GM12878 (cell line): ENCODE data around the gene CHCHD3. TPM values are rescaled to one million over a fixed set of nuclear protein-coding genes. Genes with fewer than 3 reads are reported as not detected.

ENCODE experiments used
- ATAC-seq: fragments of 200-7000 bp; cut with Tn5 transposase; 3 replicates; pipeline ENCODE4 v1.9.1; 2020; ENCODE audit warnings: mild to moderate bottlenecking, moderate library complexity
- BruUV-seq: library from RNA; stranded (reverse); fragments of 400-500 nt; replicated peaks from 2 replicates; lab custom pipeline; 2021; lab: Mats Ljungman, UMichigan
- CTCF ChIA-PET: fragments of 300-600 bp; sonication (Branson Sonifier 250); formaldehyde crosslinking; extraction: SDS; loops from one replicate; lab custom pipeline; 2021; ENCODE audit warnings: inconsistent platforms; lab: Yijun Ruan, JAX
- POLR2A ChIA-PET: fragments of 350-600 bp; formaldehyde crosslinking; extraction: SDS; loops from one replicate; lab custom pipeline; 2021; ENCODE audit warnings: inconsistent platforms; lab: Charles Lee
- RAD21 ChIA-PET: fragments of 300-600 bp; sonication (Branson Sonifier 250); formaldehyde crosslinking; loops from one replicate; lab custom pipeline; 2023; ENCODE audit warnings: antibody characterized with exemption; ENCODE audit not compliant: unreplicated experiment; lab: Charles Lee
- SMC1A ChIA-PET: fragments of 300-600 bp; sonication (Branson Sonifier 250); formaldehyde crosslinking; loops from one replicate; lab custom pipeline; 2023; ENCODE audit not compliant: unreplicated experiment, uncharacterized antibody; lab: Charles Lee
- DNase-seq: peaks from one replicate; pipeline ENCODE4 v3.0.0-alpha.2; 2011; ENCODE audit warnings: low read depth, low spot score
- FAIRE-seq: peaks from 3 replicates; lab custom pipeline; 2011; peaks lifted over from hg19 to GRCh38; lab: Jason Lieb, UNC
- H2AFZ ChIP-seq: 2 replicates; pipeline ENCODE4 v1.6.0; 2011; ENCODE audit warnings: low read depth, low read length, control low read depth; ENCODE audit not compliant: control insufficient read depth
- H3K27ac ChIP-seq: 2 replicates; pipeline ENCODE4 v1.5.1; 2011; ENCODE audit warnings: control low read depth; ENCODE audit not compliant: control insufficient read depth, insufficient read depth
- H3K27me3 ChIP-seq, 2 experiments: replicated peaks in 1 of 2; 2 replicates each; pipeline versions ENCODE4 v1.6.0 to v1.6.1; 2011; ENCODE audit warnings: low read length in 1 of 2; ENCODE audit not compliant: control insufficient read depth in 2 of 2, insufficient read depth in 2 of 2
- H3K36me3 ChIP-seq, 2 experiments: 2 replicates each; pipeline ENCODE4 v1.5.1; 2011; ENCODE audit warnings: low read length in 1 of 2; ENCODE audit not compliant: control insufficient read depth in 2 of 2, insufficient read depth in 2 of 2
- H3K4me1 ChIP-seq: 2 replicates; pipeline ENCODE4 v1.6.1; 2011; ENCODE audit warnings: mild to moderate bottlenecking, low read length, moderate library complexity, mixed read lengths; ENCODE audit not compliant: control insufficient read depth, insufficient read depth
- H3K4me2 ChIP-seq: 2 replicates; pipeline ENCODE4 v1.6.0; 2011; ENCODE audit warnings: control low read depth; ENCODE audit not compliant: control insufficient read depth, insufficient read depth
- H3K4me3 ChIP-seq: fragments of 200-600 bp; sonication (generic); 2 replicates; pipeline ENCODE4 v1.5.1; 2016
- H3K79me2 ChIP-seq: 2 replicates; pipeline ENCODE4 v1.6.0; 2011; ENCODE audit warnings: low read length; ENCODE audit not compliant: control insufficient read depth, insufficient read depth
- H3K9ac ChIP-seq: 2 replicates; pipeline ENCODE4 v1.8.0; 2011; ENCODE audit warnings: low read length, control low read depth, mixed read lengths; ENCODE audit not compliant: control insufficient read depth, insufficient read depth
- H3K9me3 ChIP-seq: replicated peaks from 3 replicates; pipeline ENCODE4 v1.5.1; 2011; ENCODE audit warnings: mild to moderate bottlenecking, low read length; ENCODE audit not compliant: control insufficient read depth, insufficient read depth
- H4K20me1 ChIP-seq: 2 replicates; pipeline ENCODE4 v1.6.0; 2011; ENCODE audit not compliant: control insufficient read depth, insufficient read depth
- CBX3 ChIP-seq: fragments of 200-600 bp; sonication (generic); IDR thresholded peaks from 2 replicates; pipeline ENCODE4 v1.6.1; 2016; ENCODE audit warnings: low read depth, borderline replicate concordance
- ETV6 ChIP-seq, 2 experiments: fragments of 450-650 bp in 1 of 2; IDR thresholded peaks in 1 of 2; conservative IDR thresholded peaks in 1 of 2; 2 replicates each; pipeline ENCODE4 v1.6.1; 2014; ENCODE audit warnings: antibody characterized with exemption in 1 of 2, borderline replicate concordance in 1 of 2, low read depth in 1 of 2, mild to moderate bottlenecking in 1 of 2, moderate library complexity in 1 of 2
- GABPA ChIP-seq: IDR thresholded peaks from 2 replicates; pipeline ENCODE4 v1.6.1; 2014; ENCODE audit warnings: antibody characterized with exemption, low read depth, mild to moderate bottlenecking, inconsistent platforms
- KLF5 ChIP-seq: fragments of 450-650 bp; IDR thresholded peaks from 2 replicates; pipeline ENCODE4 v1.6.1; 2014; ENCODE audit warnings: mild to moderate bottlenecking; ENCODE audit not compliant: partially characterized antibody
- MEF2B ChIP-seq: fragments of 450-650 bp; IDR thresholded peaks from 2 replicates; pipeline ENCODE4 v1.6.1; 2018; ENCODE audit warnings: mild to moderate bottlenecking, moderate library complexity; ENCODE audit not compliant: partially characterized antibody, poor library complexity, severe bottlenecking
- NFXL1 ChIP-seq: fragments of 450-650 bp; IDR thresholded peaks from 2 replicates; pipeline ENCODE4 v1.6.1; 2017; ENCODE audit warnings: antibody characterized with exemption, mild to moderate bottlenecking, borderline replicate concordance
- RB1 ChIP-seq: fragments of 450-650 bp; formaldehyde crosslinking; IDR thresholded peaks from 2 replicates; pipeline ENCODE4 v1.6.1; 2017; ENCODE audit warnings: mild to moderate bottlenecking, borderline replicate concordance
- TBL1XR1 ChIP-seq: IDR thresholded peaks from 2 replicates; pipeline ENCODE4 v1.6.1; 2012; ENCODE audit warnings: low read depth, low read length, improper control_type of control experiment
- YY1 ChIP-seq: IDR thresholded peaks from 2 replicates; pipeline ENCODE4 v1.6.1; 2011; ENCODE audit warnings: low read depth, mild to moderate bottlenecking, low read length
- ZNF217 ChIP-seq: fragments of 450-650 bp; IDR thresholded peaks from 2 replicates; pipeline ENCODE4 v1.6.1; 2017; ENCODE audit warnings: antibody characterized with exemption, mild to moderate bottlenecking
- WGBS: methylation state at CpG from one replicate; pipeline ENCODE4 v1.1.6; 2016; ENCODE audit warnings: low lambda C conversion rate; ENCODE audit not compliant: insufficient replicate concordance, insufficient coverage; ENCODE audit errors: missing lambda C conversion rate; 5-methylcytosine and 5-hydroxymethylcytosine counted together
- in situ Hi-C: fragments of 300-500 bp; cut with MboI; formaldehyde crosslinking; loops from 9 replicates; pipeline ENCODE4 v1.14.3; 2018; ENCODE audit warnings: mixed read lengths
- intact Hi-C: fragments of 100-400 bp; cut with micrococcal nuclease; formaldehyde crosslinking; loops from one replicate; pipeline ENCODE4 v1.14.2; 2022; ENCODE audit not compliant: unreplicated experiment
- polyA plus RNA-seq, 11 experiments: library from polyadenylated mRNA; depleted of rRNA in 4 of 11; unstranded in 6 of 11; stranded (reverse) in 5 of 11; fragments of >200 nt; fragmentation: Nextera tagmentation in 4 of 11; fragmentation: Illumina TruSeq in 1 of 11; extraction: Ambion mirVana in 4 of 11; extraction: Trizol in 1 of 11; gene quantifications; 1 replicate in 1 of 11; 2 replicates in 10 of 11; pipeline versions ENCODE4 v1.2.1 to v1.2.3, GENCODE V29; 2011 to 2016; ENCODE audit warnings: inconsistent platforms in 2 of 11, missing spikeins in 2 of 11, low read depth in 1 of 11
- total RNA-seq, 4 experiments: library from RNA; depleted of rRNA in 3 of 4; stranded (reverse); fragments of >200 nt in 3 of 4; fragmentation: Illumina TruSeq in 1 of 4; extraction: Trizol in 1 of 4; gene quantifications; 2 replicates each; pipeline versions ENCODE4 v1.2.1 to v1.2.3, GENCODE V29; 2013 to 2021
- TF ChIP-seq, protein P1 (sequence below): fragments of 450-650 bp; IDR thresholded peaks from 2 replicates; pipeline ENCODE4 v1.6.1; 2017; ENCODE audit warnings: mild to moderate bottlenecking
- TF ChIP-seq, protein P2 (sequence below): fragments of 450-650 bp; IDR thresholded peaks from 2 replicates; pipeline ENCODE4 v1.6.1; 2017; ENCODE audit warnings: low read depth, mild to moderate bottlenecking, moderate library complexity

The CHCHD3 gene
- total and polyA plus RNA-seq, 10 of the 15 experiments (the other 5 are each of a cell fraction or from before 2014, with no cell fraction given): 38.3 to 178 (median 96.2) TPM

- RAD21 ChIA-PET: no interaction called here
- ATAC-seq: no peak
- CTCF ChIA-PET: no interaction called here
- SMC1A ChIA-PET: no interaction called here
- H3K36me3 ChIP-seq: no peaks in the 10 kb centered on the region
- POLR2A ChIA-PET: no interaction called here
- H3K9me3 ChIP-seq: no peaks in the 10 kb centered on the region
- FAIRE-seq: no peak
- in situ Hi-C loops (no loop called here), intact Hi-C loops (no loop called here)
- 43% methylated on average over 15 of the region's 15 CpGs for WGBS
- H3K9ac ChIP-seq: no peak overlapping the region
- no peak overlapping the region for H3K27ac ChIP-seq
- H2AFZ ChIP-seq: no peak overlapping the region
- TF ChIP-seq GABPA (no peak), ETV6 (conservative IDR thresholded peaks at IDR 0.05 in 1 of 2, IDR thresholded peaks at IDR 0.05 in 1 of 2; ENCODE audit: borderline replicate concordance in 1 of 2, low read depth in 1 of 2) (no peak), YY1 (no peak), MEF2B (no peak), RB1 (no peak), ZNF217 (no peak), NFXL1 (no peak), KLF5 (no peak), CBX3 (no peak), TBL1XR1 (no peak)
- TF ChIP-seq, protein P1, sequence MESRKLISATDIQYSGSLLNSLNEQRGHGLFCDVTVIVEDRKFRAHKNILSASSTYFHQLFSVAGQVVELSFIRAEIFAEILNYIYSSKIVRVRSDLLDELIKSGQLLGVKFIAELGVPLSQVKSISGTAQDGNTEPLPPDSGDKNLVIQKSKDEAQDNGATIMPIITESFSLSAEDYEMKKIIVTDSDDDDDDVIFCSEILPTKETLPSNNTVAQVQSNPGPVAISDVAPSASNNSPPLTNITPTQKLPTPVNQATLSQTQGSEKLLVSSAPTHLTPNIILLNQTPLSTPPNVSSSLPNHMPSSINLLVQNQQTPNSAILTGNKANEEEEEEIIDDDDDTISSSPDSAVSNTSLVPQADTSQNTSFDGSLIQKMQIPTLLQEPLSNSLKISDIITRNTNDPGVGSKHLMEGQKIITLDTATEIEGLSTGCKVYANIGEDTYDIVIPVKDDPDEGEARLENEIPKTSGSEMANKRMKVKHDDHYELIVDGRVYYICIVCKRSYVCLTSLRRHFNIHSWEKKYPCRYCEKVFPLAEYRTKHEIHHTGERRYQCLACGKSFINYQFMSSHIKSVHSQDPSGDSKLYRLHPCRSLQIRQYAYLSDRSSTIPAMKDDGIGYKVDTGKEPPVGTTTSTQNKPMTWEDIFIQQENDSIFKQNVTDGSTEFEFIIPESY: no peak
- TF ChIP-seq, protein P2, sequence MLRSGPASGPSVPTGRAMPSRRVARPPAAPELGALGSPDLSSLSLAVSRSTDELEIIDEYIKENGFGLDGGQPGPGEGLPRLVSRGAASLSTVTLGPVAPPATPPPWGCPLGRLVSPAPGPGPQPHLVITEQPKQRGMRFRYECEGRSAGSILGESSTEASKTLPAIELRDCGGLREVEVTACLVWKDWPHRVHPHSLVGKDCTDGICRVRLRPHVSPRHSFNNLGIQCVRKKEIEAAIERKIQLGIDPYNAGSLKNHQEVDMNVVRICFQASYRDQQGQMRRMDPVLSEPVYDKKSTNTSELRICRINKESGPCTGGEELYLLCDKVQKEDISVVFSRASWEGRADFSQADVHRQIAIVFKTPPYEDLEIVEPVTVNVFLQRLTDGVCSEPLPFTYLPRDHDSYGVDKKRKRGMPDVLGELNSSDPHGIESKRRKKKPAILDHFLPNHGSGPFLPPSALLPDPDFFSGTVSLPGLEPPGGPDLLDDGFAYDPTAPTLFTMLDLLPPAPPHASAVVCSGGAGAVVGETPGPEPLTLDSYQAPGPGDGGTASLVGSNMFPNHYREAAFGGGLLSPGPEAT: no peak
- TF ChIP-seq, all 136 proteins: peak for 0
- Histone ChIP-seq H3K4me3 (no peak overlapping the region), H3K27me3 (no peaks in the 10 kb centered on the region; a peak in 2 of 4 replicates), H3K79me2 (no peaks in the 10 kb centered on the region), H3K4me1 (no peaks in the 10 kb centered on the region), H3K4me2 (no peak overlapping the region), H4K20me1 (no peaks in the 10 kb centered on the region)
- BruUV-seq: no TSS peak
- no peak for DNase-seq
Measured at GRCh38 chr7:132759482-132760243, 322.2 kb downstream of the CHCHD3 start.
